Measurements from ENCODE around the gene HOXD10. TPM values are rescaled to one million over a fixed set of nuclear protein-coding genes. Genes with fewer than 3 reads are reported as not detected.

Gene HOXD10
- total and polyA plus RNA-seq, 9 of the 15 experiments (the other 6 are each of a cell fraction or from before 2014, with no cell fraction given): not detected

- TF ChIP-seq, protein P1, sequence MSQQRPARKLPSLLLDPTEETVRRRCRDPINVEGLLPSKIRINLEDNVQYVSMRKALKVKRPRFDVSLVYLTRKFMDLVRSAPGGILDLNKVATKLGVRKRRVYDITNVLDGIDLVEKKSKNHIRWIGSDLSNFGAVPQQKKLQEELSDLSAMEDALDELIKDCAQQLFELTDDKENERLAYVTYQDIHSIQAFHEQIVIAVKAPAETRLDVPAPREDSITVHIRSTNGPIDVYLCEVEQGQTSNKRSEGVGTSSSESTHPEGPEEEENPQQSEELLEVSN (IDR thresholded peaks at IDR 0.05; ENCODE audit: borderline replicate concordance in 1 of 2, extremely low read depth in 1 of 2, insufficient read depth in 1 of 2, insufficient read length in 1 of 2, low read depth in 1 of 2, low read length in 1 of 2, poor library complexity in 1 of 2, severe bottlenecking in 1 of 2): no peak
- TF ChIP-seq ZNF79 (CRISPR knock-in tag; IDR thresholded peaks at IDR 0.05; ENCODE audit: low read depth): no peak
- TF ChIP-seq POLR3A (IDR thresholded peaks at IDR 0.05; ENCODE audit: borderline replicate concordance, extremely low read depth, insufficient read depth, insufficient read length): no peak
- TF ChIP-seq, protein P2, sequence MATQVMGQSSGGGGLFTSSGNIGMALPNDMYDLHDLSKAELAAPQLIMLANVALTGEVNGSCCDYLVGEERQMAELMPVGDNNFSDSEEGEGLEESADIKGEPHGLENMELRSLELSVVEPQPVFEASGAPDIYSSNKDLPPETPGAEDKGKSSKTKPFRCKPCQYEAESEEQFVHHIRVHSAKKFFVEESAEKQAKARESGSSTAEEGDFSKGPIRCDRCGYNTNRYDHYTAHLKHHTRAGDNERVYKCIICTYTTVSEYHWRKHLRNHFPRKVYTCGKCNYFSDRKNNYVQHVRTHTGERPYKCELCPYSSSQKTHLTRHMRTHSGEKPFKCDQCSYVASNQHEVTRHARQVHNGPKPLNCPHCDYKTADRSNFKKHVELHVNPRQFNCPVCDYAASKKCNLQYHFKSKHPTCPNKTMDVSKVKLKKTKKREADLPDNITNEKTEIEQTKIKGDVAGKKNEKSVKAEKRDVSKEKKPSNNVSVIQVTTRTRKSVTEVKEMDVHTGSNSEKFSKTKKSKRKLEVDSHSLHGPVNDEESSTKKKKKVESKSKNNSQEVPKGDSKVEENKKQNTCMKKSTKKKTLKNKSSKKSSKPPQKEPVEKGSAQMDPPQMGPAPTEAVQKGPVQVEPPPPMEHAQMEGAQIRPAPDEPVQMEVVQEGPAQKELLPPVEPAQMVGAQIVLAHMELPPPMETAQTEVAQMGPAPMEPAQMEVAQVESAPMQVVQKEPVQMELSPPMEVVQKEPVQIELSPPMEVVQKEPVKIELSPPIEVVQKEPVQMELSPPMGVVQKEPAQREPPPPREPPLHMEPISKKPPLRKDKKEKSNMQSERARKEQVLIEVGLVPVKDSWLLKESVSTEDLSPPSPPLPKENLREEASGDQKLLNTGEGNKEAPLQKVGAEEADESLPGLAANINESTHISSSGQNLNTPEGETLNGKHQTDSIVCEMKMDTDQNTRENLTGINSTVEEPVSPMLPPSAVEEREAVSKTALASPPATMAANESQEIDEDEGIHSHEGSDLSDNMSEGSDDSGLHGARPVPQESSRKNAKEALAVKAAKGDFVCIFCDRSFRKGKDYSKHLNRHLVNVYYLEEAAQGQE (IDR thresholded peaks at IDR 0.05; ENCODE audit: borderline replicate concordance): peak; percentile 8; the same call in 1 of the 2 replicates
- TF ChIP-seq, protein P2 (CRISPR knock-in tag; IDR thresholded peaks at IDR 0.05; ENCODE audit: low read depth): no peak
- no peak for TF ChIP-seq RB1 (IDR thresholded peaks at IDR 0.05; ENCODE audit: low read depth)
- TF ChIP-seq RNF2 (IDR thresholded peaks at IDR 0.05): 0 out of 2 replicates have a peak, but pooled peaks have one; percentile 16
- TF ChIP-seq TCFL5 (CRISPR knock-in tag; conservative IDR thresholded peaks at IDR 0.05): no peak
- TF ChIP-seq WHSC1 (IDR thresholded peaks at IDR 0.05; ENCODE audit: low read length): no peak
- no peak for TF ChIP-seq XRCC3 (IDR thresholded peaks at IDR 0.05)
- no peak for TF ChIP-seq USF2 (CRISPR knock-in tag; IDR thresholded peaks at IDR 0.05)
- TF ChIP-seq CBX8 (IDR thresholded peaks at IDR 0.05; ENCODE audit: borderline replicate concordance, extremely low read depth, low read depth, low read length, poor library complexity, severe bottlenecking): peak; percentile 0
- TF ChIP-seq RBM34 (IDR thresholded peaks at IDR 0.05; ENCODE audit: borderline replicate concordance, insufficient read depth, low read length): no peak
- no peak for TF ChIP-seq ZNF431 (CRISPR knock-in tag; IDR thresholded peaks at IDR 0.05)
- no peak for TF ChIP-seq ZNF140 (CRISPR knock-in tag; IDR thresholded peaks at IDR 0.05)
- TF ChIP-seq ZKSCAN1 (IDR thresholded peaks at IDR 0.05; ENCODE audit: low read depth, low read length): no peak
- TF ChIP-seq CBX2 (IDR thresholded peaks at IDR 0.05; ENCODE audit: insufficient read depth, low read length, poor library complexity, severe bottlenecking): peak; percentile 62
Measured at GRCh38 chr2:176128172-176128981, 11.8 kb downstream of the HOXD10 start (continued).
